ENCODE results near the gene TGFBR3. TPM values are rescaled to one million over a fixed set of nuclear protein-coding genes. Genes with fewer than 3 reads are reported as not detected.

The TGFBR3 gene
- total and polyA plus RNA-seq, 8 donors: 4.2 to 689 (median 71.5) TPM

DNA sequence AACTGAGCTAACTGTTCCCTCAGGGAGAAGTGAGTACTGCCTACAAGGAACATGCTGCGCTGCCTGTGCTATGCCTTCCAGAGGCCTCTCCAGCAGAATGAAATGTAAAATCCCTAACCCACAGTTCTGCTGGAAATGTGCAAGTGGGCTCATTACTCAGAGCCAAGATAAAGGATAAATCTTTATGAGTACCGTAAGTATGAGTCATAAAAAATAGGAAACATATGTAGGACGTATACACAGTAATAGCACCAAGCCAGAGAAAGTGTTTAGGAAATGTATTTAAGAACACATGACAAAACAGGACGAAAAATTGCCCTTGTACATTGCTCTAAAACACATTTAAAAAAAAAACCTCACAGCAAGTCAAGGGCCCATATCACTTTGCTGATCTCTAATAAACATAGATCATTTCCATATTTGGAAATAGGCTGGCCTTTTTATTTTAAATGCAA is 104.6 kb downstream of the TGFBR3 start:
- H3K4me1 ChIP-seq: peaks cover 6 to 71% (median 37%) of the 10 kb centered on the region in 4 donors
- no peaks in the 10 kb centered on the region for H3K36me3 ChIP-seq
- no peaks in the 10 kb centered on the region for H3K9me3 ChIP-seq
- intact Hi-C loops (cut with DNase I; ENCODE audit: low total_unique reads): no loop called here
- 52 to 67% (median 60%) methylated on average over 4 of the region's 4 CpGs for WGBS, 5 donors
- H3K27me3 ChIP-seq: no peaks in the 10 kb centered on the region
- peak overlapping the region in 4 of 5 donors; percentile 17 to 61 (median 42) for H3K27ac ChIP-seq
- TF ChIP-seq POLR2AphosphoS5 (IDR thresholded peaks at IDR 0.05): no peak
- TF ChIP-seq POLR2A (IDR thresholded peaks at IDR 0.05): no peak
- TF ChIP-seq EP300 (IDR thresholded peaks at IDR 0.05): no peak
- TF ChIP-seq, protein P1, sequence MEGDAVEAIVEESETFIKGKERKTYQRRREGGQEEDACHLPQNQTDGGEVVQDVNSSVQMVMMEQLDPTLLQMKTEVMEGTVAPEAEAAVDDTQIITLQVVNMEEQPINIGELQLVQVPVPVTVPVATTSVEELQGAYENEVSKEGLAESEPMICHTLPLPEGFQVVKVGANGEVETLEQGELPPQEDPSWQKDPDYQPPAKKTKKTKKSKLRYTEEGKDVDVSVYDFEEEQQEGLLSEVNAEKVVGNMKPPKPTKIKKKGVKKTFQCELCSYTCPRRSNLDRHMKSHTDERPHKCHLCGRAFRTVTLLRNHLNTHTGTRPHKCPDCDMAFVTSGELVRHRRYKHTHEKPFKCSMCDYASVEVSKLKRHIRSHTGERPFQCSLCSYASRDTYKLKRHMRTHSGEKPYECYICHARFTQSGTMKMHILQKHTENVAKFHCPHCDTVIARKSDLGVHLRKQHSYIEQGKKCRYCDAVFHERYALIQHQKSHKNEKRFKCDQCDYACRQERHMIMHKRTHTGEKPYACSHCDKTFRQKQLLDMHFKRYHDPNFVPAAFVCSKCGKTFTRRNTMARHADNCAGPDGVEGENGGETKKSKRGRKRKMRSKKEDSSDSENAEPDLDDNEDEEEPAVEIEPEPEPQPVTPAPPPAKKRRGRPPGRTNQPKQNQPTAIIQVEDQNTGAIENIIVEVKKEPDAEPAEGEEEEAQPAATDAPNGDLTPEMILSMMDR (IDR thresholded peaks at IDR 0.05): no peak
- DNase-seq: peak in 1 of 2 donors; percentile 67
- no peak overlapping the region for H3K4me3 ChIP-seq

- no peak overlapping the region for H3K27ac ChIP-seq
- no peaks in the 10 kb centered on the region for H3K36me3 ChIP-seq
- TF ChIP-seq POLR2AphosphoS5 (IDR thresholded peaks at IDR 0.05): no peak
- TF ChIP-seq, protein P1 (IDR thresholded peaks at IDR 0.05): no peak
- TF ChIP-seq POLR2A (IDR thresholded peaks at IDR 0.05): no peak
- no peak for TF ChIP-seq EP300 (IDR thresholded peaks at IDR 0.05)
- no peaks in the 10 kb centered on the region for H3K27me3 ChIP-seq
- WGBS, 5 donors: 75 to 87% (median 82%) methylated on average over 2 of the region's 2 CpGs
- H3K9me3 ChIP-seq: no peaks in the 10 kb centered on the region
- no peak for DNase-seq
- intact Hi-C loops (cut with DNase I; ENCODE audit: low total_unique reads): no loop called here
- peaks cover 6 to 72% (median 35%) of the 10 kb centered on the region in 4 donors for H3K4me1 ChIP-seq
- H3K4me3 ChIP-seq: no peak overlapping the region
These were observed 106.4 kb downstream of the TGFBR3 start for GRCh38 chr1:91779548-91780021.

DNA sequence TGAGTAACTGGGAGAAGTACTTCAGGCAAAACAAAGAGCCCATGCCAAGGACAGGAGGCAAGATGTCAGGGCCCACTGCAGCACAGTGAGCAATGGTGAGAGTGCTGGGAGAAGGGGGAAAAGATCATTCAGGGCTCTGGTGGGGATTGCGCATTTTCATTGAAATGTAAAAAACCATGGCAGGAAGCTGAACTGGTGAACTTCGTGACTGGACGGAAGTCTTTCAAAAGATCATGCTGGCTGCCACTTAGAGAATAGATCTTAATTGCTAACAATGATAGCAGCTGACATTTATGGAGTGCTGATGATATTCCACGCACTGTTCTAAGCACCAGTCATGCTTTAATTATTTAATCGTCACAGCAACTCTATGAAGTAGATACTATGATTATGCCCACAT is 107.0 kb downstream of the TGFBR3 start:
- intact Hi-C loops (cut with DNase I; ENCODE audit: low total_unique reads): no loop called here
- WGBS, 5 donors: 87 to 93% (median 93%) methylated on average over 5 of the region's 5 CpGs
- no peak overlapping the region for H3K27ac ChIP-seq

DNA sequence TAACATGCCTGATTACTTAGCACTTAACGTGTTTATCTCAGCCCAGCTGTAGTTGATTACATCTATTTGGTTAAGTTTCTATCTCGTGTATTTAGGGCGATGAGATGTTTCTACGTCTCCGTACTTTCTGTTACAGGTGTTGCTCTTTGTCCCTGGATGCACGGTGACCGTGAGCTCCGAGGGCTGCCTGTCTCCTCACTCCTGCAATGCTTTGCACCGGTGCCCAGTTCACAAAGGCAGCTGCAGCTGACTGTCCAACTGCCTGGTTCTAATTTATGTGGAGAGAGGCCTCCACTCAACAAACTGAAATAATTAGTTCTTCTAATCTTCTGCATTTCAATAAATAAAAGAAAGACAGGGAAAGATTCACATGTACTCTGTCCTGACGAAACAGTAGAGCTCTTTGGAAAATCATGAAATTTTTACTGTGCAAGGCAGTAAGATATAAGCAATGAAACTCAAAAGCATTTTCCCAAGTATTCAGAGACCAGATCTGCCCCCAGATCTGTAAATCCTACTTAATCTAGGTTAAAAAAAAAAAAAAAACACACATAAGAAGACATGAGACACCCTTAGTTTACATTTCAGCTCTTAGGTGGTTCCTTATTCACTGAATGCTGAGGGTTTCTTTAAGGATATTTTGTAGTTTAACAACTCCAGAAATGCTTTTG is 108.2 kb downstream of the TGFBR3 start:
- no peak for DNase-seq
- TF ChIP-seq POLR2AphosphoS5 (IDR thresholded peaks at IDR 0.05) (no peak), EP300 (IDR thresholded peaks at IDR 0.05) (no peak), POLR2A (IDR thresholded peaks at IDR 0.05) (no peak)
- TF ChIP-seq, protein P1 (IDR thresholded peaks at IDR 0.05): no peak
- H3K36me3 ChIP-seq: no peaks in the 10 kb centered on the region
- H3K4me1 ChIP-seq: peaks cover 0 to 55% (median 26%) of the 10 kb centered on the region in 4 donors
- no peaks in the 10 kb centered on the region for H3K9me3 ChIP-seq
- H3K4me3 ChIP-seq: no peak overlapping the region
- intact Hi-C loops (cut with DNase I; ENCODE audit: low total_unique reads): no loop called here
- 28 to 37% (median 34%) methylated on average over 10 of the region's 10 CpGs for WGBS, 5 donors
- peak overlapping the region in 2 of 5 donors; percentile 12 to 47 for H3K27ac ChIP-seq
- H3K27me3 ChIP-seq: no peaks in the 10 kb centered on the region

More for the DNA sequence above, 107.0 kb downstream of the TGFBR3 start:
- Histone ChIP-seq H3K4me3 (no peak overlapping the region), H3K4me1 (peaks cover under 1 to 65% (median 33%) of the 10 kb centered on the region in 4 donors), H3K9me3 (no peaks in the 10 kb centered on the region), H3K27me3 (no peaks in the 10 kb centered on the region), H3K36me3 (no peaks in the 10 kb centered on the region)
- TF ChIP-seq POLR2AphosphoS5 (IDR thresholded peaks at IDR 0.05): no peak
- TF ChIP-seq, protein P1 (IDR thresholded peaks at IDR 0.05): no peak
- TF ChIP-seq EP300 (IDR thresholded peaks at IDR 0.05): no peak
- no peak for TF ChIP-seq POLR2A (IDR thresholded peaks at IDR 0.05)
- no peak for DNase-seq

Measured in stomach (tissue), 9 donors.